ENCODE data around the gene GON4L.
"Not testable (repeated sequence)": the region's sequence is repeated elsewhere in the genome, so short reads cannot be mapped to it uniquely, and the experiment has no call there.

Gene GON4L

GRCh38 chr1:155856975-155857930 lies at the start of gene GON4L:
GON4L (minus strand) TSS chr1:155857214; CDS start chr1:155853780, 3,434 bp downstream.
- DNase-seq: peak; percentile 90

GRCh38 chr1:155904261-155904660 lies 47.2 kb upstream of the GON4L start:
- DNase-seq: no peak

- DNase-seq: no peak
Observed at GRCh38 chr1:155900161-155900560, 43.1 kb upstream of the GON4L start.

DNA sequence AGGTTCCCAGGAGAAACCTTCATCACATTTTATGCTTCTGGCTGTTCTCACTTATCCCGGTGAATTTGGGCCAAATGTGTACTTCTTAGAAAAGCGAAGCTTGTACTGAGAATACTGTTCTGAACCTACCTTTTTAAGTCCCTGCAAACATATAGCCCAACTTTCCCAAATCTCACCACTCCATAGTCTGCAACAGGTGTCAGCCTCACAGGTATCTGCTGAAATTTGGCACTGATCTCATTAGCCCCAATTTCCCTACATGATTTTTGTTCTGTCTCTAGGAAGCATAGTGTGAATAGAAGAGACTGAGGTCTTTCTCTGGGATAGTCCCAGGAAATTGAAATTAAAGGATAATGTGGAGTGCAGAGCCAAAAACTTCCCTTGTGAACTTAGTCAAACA lies 42.7 kb upstream of the GON4L start:
- DNase-seq: no peak

- DNase-seq: no peak
Observed at GRCh38 chr1:155898888-155899287, 41.9 kb upstream of the GON4L start.

GRCh38 chr1:155897746-155898145 lies 40.7 kb upstream of the GON4L start:
- DNase-seq: no peak

GRCh38 chr1:155896476-155896875 lies 39.5 kb upstream of the GON4L start:
- not testable (repeated sequence) for DNase-seq

DNA sequence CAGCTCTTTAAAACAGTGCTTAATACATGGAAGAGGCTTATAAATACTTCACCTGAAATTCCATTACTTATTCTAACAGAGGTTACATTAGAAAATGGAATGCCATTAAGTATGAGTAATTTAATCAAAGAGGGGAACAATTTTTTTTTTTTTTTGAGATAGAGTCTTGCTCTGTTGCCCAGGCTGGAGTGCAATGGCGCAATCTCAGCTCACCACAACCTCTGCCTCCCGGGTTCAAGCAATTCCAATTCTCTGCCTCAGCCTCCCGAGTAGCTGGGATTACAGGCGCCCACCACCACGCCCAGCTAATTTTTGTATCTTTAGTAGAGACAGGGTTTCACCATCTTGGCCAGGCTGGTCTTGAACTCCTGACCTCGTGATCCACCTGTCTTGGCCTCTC lies 38.6 kb upstream of the GON4L start:
- DNase-seq: not testable (repeated sequence)

- no peak for DNase-seq
Observed at GRCh38 chr1:155893389-155894142, 36.6 kb upstream of the GON4L start.

- no peak for DNase-seq
Observed at GRCh38 chr1:155892796-155893195, 35.8 kb upstream of the GON4L start.

DNA sequence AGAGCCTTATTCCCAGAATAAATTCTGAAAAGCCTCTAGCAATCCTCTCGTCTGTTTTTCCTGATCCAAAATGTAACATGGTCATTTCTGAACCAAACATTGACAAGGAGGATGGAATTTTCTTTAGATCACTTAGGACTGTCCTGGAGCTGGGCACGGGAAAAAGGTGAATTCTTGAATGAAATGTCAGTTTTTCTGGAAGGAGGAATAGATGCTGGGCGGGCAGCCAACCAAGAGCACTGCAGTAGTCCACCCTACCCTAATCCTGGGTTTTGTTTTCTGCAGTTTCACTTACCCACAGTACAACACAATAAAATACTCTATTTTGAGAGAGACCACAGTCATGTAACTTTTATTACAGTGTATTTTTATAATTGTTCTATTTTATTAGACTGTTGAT lies 33.2 kb upstream of the GON4L start:
- DNase-seq: no peak

- DNase-seq: no peak
Observed at GRCh38 chr1:155889566-155889965, 32.6 kb upstream of the GON4L start.

- DNase-seq: no peak
Observed at GRCh38 chr1:155888481-155888880, 31.5 kb upstream of the GON4L start.

DNA sequence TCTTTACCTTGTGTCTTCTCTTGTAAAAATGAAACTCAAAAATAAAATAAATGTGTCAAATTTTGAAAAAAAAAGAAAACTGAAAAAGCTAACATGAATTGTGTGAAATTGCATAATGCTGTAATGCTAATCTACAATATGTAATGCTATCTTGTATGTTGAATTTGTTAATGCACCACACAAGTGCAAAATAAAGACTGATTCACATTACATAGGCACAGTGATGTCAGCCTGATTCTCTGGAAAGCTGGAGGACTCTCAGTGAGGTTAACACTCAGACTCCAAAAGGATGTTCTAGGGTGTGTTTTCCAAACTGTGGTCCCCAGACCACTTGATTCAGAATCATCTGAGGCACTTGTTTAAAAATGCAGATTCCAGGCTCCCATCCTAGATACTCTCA lies 28.0 kb upstream of the GON4L start:
- DNase-seq: no peak

GRCh38 chr1:155884031-155884960 lies 27.3 kb upstream of the GON4L start:
- no peak for DNase-seq

- no peak for DNase-seq
Observed at GRCh38 chr1:155882766-155883165, 25.8 kb upstream of the GON4L start.

DNA sequence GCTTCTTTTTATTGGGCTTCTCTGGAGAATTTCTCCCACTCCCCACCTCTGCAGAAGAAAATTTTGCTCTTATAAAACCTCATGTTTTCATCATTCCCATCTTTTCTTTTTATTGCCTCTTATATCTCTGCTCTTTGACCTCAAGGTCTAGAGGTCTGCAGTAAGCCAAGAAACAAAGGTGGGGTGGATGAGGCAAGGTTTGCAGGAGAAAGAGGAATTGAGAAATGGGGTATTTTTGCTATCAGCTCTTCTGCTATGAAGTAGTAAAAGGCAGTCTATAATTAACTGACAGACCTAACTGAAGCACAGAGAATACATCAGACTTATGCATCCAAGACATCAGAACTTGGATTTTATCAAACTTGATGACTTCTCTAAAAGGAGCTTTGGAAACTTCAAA lies 25.2 kb upstream of the GON4L start:
- no peak for DNase-seq

DNA sequence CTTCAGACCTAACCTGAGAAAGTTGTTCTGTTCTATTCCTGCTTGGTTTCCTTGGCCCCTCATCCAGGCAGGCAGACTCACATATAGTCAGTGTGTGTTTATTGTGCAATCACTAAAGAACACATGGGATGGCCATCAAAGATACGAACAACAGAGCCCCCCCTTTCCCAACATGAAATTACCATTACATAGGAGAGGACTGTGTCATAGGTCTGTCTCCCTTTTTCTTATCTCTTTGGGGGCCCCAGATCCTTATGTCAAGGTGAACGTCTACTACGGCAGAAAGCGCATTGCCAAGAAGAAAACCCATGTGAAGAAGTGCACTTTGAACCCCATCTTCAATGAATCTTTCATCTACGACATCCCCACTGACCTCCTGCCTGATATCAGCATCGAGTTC lies 23.9 kb upstream of the GON4L start:
- DNase-seq: no peak

GRCh38 chr1:155880251-155880650 lies 23.2 kb upstream of the GON4L start:
- no peak for DNase-seq

DNA sequence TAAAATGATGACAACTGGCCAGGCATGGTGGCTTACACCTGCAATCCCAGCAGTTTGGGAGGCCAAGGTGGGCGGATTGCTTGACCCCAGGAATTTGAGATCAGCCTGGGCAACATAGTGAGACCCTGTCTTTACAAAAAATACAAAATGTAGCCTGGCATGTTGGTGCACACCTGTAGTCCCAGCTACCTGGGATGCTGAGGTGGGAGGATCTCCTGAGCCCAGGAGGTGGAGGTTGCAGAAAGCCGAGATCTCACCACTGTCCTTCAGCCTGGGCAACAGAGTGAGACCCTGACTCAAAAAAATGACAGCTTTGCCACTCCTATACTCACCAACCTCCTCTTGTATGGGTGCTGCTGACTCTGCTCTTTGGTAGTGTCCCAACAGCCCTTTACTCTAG lies 20.9 kb upstream of the GON4L start:
- no peak for DNase-seq

DNA sequence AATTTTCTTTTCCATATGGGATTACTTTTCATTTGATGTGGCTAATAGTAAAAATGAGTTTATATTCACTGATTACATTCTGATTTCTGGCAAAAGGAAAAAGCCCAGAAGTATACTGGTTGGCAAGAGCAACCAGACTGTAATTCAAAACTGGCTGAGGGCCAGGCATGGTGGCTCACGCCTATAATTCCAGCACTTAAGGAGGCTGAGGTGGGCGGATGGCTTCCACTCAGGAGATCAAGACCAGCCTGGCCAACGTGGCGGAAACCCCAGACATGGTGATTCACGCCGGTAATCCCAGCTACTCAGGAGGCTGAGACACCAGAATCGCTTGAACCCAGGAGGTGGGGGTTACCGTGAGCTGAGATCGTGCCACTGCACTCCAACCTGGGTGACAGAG lies 16.8 kb upstream of the GON4L start:
- DNase-seq: no peak

GRCh38 chr1:155872527-155872926 lies 15.5 kb upstream of the GON4L start:
- DNase-seq: no peak

DNA sequence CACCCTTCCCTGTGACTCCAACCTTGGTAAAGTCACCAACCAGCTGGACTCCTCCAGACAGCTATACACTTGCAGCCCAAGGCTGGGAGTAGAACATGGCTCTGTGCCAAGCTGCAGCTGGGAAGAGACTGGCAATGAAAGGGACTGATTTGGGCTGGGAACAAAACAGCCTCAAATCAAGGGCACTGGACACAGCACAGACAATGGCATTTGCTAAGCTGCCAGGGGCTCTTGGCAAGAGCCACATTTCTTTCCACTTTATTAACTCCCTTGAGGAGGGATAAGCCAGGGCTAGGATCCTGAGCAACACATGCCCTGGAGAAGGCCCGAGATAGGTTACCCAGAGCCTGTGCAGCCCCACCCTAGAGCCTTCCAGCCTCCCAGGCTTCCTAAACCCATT lies 14.4 kb upstream of the GON4L start:
- DNase-seq: no peak
